Left renal cortex interstitium (tissue), 4 donors: Measurements from ENCODE around the gene PIAS1. TPM values are rescaled to one million over a fixed set of nuclear protein-coding genes. Genes with fewer than 3 reads are reported as not detected.

Source experiments
- DNase-seq, 4 donors: peaks; one replicate each; pipeline ENCODE4 v3.0.0-alpha.2; 2013; ENCODE audit warnings: low read depth in 4 of 4, low spot score in 2 of 4, missing footprints in 1 of 4
- polyA plus RNA-seq, 4 donors: library from polyadenylated mRNA; unstranded; fragments of 120-200 nt; gene quantifications; one replicate each; pipeline ENCODE4 v1.2.1, GENCODE V29; 2013; ENCODE audit not compliant: insufficient read length in 4 of 4

Gene PIAS1
- polyA plus RNA-seq, 4 donors = 36.9 to 55.5 (median 47.8) TPM

DNA sequence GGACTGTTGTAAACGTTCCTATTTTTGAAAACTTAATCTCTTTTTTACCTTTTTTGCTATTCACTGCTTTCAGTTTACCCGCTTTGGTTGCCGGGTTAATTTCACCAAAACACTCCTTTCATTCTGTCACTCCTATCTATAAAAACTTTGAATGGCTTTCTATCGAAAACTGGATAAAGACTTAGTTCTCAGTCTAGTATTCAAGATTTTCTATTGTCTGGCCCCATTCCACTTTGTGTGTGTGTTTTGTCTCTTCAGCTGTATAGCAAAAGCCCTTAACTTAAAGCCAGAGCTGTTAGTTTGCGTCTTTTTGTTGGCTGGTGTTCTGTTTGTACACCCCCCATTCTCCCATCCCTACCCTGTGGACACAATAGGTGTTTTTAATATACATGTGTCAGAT is 7.5 kb downstream of the PIAS1 start:
- DNase-seq = no peak

DNA sequence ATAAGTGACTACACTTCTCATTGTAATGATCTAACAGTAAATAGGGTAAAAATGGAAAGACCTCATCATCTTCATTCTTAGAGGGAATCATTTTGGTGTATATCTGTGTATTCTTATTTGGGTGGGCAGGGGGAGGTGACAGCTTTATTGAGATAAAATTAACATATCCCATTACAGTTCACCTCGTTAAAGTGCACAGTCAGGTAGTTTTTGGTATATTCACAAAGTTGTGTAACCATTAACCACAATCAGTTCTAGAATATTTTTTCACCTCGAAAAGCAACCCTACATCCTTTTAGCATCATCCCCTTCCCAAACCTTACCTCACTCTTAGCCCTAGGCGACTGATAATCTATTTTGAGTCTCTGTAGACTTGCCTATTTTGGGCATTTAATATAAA is 8.1 kb downstream of the PIAS1 start:
- DNase-seq = no peak

DNA sequence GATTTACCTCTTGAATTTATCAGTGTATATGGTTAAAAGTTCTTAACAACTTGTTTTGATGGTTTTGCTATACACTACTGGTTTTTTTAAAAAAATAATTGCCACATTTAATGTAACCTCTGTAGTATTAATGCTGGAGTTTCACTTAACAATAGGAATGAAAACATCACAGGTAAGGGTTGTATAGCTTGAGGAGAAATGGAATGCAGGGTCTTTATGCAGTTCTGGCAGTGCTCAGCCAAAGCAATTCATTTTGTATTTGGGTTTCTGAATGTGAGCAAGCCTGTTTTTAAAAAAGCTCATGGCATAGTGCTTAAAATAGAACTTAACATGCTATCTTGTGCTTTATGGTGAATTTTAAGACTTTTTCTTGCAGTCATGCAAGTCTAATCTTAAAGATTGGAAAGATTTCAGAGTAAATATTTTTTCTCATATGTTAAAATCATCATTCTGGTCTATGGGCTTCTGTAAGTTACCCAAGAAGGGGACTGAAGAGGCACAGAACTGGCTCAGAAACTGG is 8.9 kb downstream of the PIAS1 start:
- DNase-seq = no peak

DNA sequence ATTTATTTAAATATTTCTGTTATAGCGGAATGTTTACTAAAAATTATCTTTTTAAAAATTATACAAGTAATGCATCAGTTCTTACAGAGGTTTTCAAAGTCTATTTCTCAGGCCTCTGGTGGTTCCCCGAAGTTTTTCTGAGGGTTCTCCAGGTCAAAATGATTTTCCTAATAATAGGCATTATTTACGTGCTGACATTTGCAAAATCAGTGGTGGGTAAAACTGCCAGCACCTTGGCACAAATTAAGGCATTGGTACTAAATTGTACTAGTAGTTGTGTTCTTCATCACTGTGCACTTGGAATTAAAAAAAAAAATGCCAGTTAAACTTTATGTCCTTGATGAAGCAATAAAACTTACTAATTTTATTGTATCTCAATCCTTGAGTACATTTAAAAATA is 9.5 kb downstream of the PIAS1 start:
- DNase-seq = no peak

DNA sequence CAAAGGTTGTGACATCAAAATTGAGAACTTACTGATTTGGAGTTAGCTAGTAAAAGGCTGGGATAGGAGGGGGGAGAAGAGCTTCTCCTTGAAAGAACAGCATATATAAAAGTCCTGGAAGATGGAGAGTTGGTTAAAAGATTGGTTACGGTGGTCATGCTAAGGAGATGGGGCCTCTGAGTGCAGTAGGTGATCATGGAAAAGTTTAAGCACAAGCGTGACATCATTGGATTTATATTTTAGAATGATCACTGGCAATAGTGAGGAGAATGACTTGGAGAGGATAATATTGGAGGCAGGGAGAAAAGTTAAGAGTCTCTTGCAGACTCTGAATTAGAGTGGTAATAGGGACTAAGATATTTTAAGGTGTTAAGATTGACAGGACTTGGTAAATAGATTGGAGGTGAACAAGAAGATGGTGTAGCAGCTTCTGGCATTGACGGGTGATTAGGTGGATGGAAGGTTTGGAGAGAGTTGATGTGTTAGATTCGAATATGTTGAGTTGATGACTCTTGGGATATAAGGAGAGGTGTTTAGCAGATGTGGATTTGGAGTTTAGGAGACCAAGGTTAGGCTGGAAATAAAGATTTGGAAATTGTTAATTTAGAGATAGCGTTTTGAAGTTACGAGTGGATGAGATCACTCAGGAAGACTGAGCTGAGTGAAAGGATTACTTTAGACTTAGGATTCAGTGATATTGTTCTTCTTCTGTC is 19.6 kb downstream of the PIAS1 start:
- no peak for DNase-seq

DNA sequence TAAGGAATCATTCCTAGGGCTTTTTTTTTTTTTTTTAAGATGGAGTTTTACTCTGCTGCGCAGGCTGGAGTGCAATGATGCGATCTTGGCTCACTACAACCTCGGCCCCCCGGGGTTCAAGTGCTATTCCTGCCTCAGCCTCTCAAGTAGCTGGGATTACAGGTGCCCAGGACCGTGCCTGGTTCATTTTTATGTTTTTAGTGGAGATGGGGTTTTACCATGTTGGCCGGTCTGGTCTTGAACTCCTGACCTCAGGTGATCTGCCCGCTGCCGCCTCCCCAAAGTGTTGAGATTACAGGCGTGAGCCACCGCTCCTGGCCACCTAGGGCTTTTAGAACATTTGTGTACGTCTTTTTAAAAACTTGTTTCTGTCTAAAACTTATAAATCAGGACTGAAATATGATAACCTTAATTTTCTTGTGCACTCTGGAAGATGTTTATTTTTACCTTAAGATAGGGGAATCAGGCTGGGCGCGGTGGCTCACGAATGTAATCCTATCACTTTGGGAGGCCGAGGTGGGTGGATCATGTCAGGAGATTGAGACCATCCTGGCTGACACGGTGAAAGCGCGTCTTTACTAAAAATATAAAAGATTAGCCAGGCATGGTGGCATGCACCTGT is 21.8 kb downstream of the PIAS1 start:
- DNase-seq = no peak

DNA sequence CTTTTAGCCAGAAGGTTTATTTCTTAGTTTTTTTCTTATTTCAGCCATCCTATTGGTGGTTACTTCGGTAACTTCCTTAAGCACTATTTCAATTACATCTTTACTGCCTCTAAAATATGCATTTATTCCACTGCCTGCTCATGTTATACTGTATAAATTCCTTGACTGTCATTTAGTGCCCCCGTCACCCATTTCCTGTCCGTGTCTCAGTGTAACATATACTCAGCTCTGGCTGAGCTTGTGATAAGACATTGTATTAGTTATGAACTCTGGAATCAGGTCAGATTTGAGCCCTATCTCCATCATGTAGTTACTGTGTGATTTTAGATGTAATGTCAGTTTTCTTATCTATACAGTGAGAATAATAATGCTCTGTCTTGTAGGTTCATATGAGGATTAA is 24.2 kb downstream of the PIAS1 start:
- DNase-seq = no peak

DNA sequence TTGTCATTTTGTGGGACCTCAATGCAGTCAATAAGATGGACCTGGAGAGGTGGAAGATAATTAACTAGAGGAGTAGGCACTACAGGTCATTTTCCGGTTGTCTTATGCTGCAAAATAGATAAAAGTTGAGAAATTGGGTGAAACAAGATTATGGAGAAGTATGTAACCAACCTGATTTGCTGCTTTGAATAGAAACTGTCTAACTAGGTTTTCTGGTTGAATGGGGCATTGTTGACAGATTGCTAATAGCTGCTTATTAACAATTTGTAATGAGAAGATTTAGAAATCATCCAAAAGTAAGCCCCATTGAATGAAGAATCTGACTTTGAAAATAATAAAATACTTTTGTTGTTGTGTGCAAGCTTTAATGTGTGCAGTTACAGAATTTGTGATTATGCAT is 26.2 kb downstream of the PIAS1 start:
- DNase-seq = no peak

DNA sequence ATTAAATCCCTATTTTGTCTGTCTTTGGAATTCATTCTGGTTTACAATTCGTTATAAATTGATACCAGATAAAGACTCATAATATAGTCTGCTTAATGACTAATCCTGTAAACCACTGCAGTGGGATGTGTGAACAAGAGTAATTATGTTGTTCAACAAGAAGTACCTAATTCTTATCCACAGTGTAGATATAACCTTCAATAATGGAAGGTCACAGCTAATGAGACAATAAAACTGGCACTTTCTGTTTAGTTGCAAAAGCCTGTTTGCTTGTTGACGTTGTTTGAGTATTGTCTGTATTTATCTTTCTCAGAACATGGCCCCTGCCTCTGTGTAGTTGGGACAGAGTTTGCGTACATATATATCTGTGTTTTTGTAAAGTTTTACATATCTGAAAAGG is 26.7 kb downstream of the PIAS1 start:
- no peak for DNase-seq

DNA sequence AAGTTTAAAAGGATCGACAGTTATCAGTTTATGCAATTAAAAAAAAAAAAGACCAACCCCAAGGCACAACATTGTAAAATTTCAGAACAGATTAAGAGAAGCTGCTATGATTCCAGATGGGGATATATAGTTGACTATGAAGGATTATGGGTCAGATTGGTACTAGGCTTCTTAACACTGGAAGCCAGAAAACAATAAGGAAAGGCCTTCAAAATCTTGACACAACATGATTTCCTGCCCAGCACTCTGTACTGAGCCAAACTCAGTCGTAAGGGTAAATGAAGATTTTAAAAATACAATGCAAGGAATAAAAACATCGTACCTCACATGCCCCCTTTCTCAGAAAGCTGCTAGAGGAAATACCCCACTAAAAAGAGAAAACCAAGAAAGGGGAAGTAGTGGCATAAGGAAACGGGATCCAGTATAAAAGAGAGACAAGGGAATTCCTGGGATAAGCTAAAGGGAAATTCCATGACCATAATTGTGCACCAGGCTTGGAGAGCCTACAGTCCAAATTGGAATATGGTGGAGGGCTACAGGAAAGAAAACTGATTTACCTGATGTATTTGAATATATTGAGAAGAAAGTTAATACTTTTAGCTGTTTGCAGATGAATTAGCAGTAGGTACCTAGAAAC is 27.9 kb downstream of the PIAS1 start:
- DNase-seq = no peak

DNA sequence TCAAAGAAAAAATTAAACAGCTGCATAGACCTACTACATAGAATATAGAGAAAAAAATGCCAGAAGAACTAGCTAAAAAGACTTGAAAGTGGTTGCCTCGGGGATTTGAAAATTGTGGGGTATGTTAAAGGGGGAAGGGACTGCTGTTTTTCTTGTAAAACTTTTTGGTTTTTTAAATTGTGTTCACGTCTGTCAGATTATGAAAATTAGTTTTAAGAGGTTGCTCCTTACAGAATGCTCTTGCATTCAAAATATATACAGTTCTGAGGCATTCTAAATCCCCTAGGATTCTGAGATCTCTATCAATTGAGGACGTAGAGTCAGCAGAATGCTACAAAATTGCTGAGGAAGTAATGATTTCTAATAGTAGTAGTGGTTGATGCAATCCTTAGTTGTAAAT is 28.6 kb downstream of the PIAS1 start:
- no peak for DNase-seq

DNA sequence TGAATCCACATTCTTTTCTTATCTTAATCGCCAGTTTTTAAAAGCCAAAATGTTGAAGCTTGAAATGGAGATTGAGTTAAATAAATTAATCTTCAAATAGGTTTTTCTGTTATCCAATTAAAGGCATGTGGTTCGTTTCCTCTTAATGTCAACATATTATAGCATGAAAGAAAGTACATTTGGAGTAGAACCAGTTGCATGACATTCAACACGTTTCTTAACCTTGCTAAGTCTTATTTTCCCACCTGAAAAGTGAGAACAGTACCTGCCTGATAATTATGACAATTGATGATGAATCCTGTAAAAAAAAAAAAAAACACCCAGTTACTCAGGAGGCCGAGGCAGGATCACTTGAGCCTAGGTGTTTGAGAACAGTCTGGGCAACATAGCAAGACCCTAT is 29.3 kb downstream of the PIAS1 start:
- no peak for DNase-seq

DNA sequence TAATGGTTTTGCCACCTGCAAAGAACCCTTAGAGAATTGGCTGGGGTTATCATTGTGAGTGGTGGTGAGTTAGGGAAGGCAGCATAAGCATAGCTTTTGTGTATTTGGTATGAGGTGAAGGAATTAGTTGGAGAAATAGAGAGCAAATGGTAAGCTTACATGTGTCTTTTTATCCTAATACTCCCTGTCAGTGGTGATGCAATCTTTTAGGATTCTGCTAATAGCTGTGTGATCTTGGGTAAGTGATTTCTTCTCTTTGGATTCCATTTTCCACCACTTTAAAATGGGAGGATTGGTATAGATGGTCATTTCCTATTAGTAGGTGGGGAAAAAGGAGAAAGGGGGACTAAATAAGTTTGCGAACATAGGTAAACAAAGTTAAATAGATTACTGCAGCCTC is 30.9 kb downstream of the PIAS1 start:
- DNase-seq = no peak

DNA sequence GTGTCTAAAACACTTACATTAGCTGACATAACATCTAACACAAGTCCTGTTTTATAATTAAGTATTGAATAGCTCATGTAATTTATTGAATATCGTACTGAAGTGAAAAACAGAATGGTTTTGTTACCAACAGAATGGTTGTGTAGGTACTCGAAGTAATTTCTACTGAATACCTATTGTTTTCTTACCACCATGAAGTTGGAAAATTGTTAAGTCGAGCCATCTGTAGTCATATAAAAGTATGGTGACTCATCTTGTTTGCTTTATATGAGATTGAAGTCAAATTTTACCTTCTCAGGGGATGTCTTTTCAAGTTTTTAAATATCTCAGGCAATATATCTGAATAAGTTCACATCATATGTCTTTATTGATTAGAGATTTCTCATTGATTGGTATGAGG is 37.6 kb downstream of the PIAS1 start:
- no peak for DNase-seq

DNA sequence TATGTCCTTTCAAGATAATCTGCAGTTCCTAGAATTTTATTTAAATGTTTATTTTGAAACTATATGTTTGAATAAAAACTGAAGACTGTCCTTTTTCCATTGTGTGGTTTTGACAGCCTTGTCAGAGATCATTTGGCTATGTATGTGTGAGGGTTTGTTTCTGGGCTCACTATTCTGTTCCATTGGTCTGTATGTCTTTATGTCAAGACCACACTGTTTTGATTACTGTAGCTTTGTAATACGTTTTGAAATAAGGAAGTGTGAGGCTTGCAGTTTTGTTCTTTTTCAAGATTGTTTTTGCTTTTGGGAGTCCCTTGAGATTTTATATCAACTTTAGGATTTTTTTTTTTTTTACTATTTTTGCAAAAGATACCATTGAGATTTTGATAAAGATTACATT is 42.0 kb downstream of the PIAS1 start:
- no peak for DNase-seq

DNA sequence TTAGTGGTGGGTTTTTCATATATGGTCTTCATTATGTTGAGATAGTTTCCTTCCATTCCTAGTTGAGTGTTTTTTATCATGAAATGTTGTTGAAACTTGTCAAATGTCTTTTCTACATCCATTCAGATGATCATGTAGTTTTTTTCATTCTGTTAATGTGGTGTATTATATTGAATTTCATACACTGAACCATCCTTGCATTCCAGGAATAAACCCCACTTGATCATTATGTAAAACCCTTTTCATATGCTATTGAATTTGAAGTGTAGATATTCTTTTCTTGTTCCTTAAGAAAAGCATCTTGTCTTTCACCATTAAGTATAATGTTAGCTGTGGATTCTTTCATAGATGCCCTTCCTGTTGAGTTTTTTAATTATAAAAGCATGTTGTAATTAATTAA is 42.9 kb downstream of the PIAS1 start:
- no peak for DNase-seq

DNA sequence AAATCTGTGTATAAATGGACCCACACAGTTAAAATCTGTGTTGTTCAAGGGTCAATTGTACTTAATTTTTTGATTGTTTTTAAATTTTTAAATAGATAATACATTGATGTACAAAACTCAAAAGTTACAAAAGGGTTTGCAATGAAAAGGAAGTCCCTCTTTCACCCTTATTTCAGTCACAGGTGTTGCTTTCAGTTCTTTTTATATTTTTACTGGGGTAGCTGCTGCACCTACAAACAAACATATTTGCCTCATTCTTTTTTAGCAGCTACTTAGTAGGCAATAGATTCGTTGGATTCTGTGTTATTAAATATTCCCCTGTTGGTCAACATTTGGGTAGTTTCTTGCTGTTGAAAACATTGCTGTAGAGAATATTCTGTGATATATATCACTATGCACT is 44.4 kb downstream of the PIAS1 start:
- DNase-seq = no peak

DNA sequence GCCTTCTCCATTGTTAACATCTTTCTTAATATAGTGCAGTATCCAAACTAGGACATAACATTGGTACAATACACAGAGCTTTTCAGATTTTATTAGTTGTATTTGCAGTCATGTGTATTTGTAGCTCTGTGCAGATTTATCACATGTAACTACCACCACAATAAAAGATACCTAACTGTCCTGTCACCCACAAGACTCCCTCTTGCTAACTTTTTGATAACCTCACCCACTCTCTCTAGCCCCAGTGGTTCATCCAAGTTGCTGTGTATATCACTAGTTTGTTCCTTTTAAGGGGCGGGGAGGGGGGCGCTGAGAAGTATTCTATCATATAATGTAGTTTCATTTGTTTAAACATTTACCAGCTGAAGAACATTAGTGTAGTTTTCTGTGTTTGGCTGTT is 46.1 kb downstream of the PIAS1 start:
- no peak for DNase-seq

DNA sequence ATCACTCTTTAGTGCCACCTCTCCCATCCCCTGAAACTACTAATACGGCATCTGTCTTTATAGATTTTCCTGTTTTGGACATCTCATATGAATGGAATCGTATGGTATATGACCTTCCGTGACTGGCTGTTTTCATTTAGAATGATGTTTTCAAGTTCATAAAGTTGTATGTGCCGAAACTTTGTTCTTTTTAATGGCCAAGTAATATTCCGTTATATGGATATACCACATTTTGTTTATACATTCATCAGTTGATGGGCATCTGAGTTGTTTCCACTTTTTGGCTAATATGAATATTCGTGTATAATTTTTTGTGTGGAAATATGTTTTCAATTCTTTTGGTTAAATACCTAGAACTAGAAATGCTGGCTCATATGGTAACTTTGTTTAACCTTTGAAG is 49.5 kb downstream of the PIAS1 start:
- DNase-seq = no peak

DNA sequence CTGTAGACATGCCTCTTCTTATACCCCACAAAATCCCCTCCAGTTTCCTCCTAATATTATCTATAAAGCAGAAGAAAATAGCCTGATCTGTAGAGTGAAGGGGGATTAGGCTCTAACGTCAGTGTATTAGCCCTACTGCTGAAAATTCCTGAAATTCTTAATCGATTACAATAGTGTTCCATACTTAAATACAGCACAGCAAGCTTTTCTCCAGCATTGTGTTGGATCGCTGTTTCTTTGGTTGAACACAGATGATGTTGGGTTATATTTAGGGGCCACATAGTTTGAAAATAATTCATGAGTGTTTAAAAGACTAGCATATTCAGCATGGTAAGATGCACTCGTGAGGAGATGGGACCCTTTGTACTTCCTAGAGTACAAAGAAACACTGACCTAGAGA is 52.5 kb downstream of the PIAS1 start:
- no peak for DNase-seq

DNA sequence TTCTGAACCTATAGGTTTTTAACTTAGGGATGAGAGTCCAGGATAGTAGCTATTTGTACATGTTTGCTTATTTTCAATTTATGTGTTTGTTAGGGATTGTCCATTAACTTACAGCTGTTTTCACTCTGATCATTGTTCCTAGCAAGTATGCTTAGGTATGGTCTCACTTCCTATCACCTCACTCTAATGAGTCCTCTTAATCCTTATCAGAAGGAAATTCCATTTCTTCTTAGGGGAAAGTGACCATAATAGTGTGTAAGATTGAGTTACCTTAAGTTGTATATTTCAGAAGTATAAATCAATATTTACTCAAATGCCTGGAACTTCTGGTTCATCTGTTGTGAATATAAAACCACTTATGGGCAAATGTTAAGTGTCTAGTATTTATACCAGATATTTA is 53.0 kb downstream of the PIAS1 start:
- no peak for DNase-seq

DNA sequence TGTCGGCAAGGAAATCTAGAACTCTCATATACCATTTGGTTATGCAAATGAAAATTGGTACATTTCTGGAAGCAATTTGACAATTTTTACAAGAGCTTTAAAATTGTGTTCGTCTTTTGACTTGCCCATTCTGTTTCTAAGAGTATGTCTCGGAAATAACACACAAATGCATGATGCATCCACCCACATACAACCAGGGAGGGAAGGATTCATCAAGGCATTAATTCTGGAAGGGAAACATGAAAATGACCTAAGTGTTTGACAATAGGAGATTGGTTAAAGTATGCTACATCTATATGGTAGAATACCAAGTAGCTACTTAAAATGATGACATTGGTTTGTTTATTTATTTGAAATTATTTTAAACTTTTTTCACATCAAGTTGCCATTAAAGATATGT is 58.6 kb downstream of the PIAS1 start:
- no peak for DNase-seq
